ENCODE results near the gene BMPER. TPM values are rescaled to one million over a fixed set of nuclear protein-coding genes. Genes with fewer than 3 reads are reported as not detected.

The BMPER gene
- total RNA-seq, 2 donors from 2014 or later = 3.6 to 6.2 TPM

DNA sequence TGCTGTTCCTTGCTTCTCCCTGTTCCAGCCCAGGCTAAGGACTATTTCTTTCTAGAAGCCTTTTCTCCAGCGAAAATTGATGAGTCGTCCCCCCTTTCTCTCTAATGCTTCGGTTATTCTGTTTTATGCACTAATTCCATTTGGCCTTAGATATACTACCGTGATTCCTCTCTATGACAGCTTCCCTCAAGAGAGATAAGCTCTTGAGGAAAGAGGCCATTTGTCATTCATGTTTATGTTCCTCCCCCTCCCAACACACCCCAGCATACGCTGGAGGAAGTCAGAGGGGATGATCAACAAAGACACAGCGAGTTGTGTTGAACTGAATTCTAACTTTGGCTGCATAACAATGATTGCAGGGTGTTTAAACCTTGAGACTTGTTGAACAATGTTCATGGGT lies 198.8 kb downstream of the BMPER start:
- ATAC-seq = no peak
- intact Hi-C loops (cut with DNase I) = no loop called here

DNA sequence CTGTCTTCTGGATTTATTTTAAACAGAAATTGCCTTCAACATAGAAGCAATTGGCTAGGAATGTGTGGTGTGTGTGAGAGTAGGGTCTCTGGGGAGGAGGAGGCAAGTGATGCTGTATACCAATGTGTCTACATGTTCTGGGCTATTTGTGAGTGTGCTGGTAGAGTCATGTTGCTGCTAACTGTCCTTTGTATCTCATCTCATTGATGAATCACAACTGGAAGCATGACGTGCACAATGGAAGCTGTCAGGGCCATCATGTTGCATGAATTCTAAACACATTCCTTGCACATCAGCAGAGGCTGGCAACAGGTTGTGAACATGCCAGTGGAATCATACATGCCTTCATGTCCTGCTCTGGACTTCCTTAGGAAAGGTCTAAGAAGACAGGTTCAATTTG lies 199.7 kb downstream of the BMPER start:
- ATAC-seq (no peak), DNase-seq (no peak)
- intact Hi-C loops (cut with DNase I) = no loop called here

More for the DNA sequence above, 198.8 kb downstream of the BMPER start:
- no peak for DNase-seq

DNA sequence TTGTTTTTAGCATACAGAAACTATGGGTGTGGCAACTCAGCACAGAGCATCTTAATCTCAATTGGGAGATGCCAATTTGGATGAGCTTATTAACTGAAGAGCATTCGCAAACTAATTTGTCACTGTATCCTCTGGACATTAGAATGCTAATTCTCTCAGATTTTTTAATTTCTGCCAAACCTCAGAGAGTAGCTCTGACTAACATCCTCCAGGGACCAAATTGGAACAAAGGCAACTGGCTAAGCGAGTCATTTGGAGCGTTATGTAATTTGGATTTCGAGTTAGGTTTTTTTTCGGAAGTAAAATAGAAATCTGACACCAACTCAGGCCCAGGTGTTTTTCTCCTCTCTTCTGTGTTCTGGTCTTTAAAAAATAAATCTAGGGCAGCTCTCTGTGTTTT lies 201.9 kb downstream of the BMPER start:
- DNase-seq = no peak
- intact Hi-C loops (cut with DNase I) = no loop called here
- ATAC-seq = peak; percentile 75 to 79

DNA sequence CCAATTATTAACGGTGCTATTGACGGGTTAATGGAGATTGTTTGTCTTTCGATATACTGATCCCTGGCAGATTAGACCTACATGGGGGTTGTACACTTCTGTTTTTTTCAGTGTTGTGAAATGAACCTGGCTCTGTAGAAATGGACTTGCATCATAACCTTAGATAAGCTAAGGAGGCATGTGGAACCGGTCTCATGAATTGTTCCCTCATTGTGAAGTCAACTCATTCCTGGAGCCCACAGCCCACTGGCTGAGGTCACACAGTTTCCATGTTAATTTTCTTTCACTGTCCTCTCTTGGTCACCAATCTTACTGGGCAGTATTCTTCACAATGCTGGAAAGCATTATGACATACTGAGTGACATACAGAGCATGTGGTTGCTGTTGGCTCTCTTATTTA lies 202.8 kb downstream of the BMPER start:
- DNase-seq (peak; percentile 22), ATAC-seq (peak; percentile 74 to 75)
- intact Hi-C loops (cut with DNase I) = no loop called here

DNA sequence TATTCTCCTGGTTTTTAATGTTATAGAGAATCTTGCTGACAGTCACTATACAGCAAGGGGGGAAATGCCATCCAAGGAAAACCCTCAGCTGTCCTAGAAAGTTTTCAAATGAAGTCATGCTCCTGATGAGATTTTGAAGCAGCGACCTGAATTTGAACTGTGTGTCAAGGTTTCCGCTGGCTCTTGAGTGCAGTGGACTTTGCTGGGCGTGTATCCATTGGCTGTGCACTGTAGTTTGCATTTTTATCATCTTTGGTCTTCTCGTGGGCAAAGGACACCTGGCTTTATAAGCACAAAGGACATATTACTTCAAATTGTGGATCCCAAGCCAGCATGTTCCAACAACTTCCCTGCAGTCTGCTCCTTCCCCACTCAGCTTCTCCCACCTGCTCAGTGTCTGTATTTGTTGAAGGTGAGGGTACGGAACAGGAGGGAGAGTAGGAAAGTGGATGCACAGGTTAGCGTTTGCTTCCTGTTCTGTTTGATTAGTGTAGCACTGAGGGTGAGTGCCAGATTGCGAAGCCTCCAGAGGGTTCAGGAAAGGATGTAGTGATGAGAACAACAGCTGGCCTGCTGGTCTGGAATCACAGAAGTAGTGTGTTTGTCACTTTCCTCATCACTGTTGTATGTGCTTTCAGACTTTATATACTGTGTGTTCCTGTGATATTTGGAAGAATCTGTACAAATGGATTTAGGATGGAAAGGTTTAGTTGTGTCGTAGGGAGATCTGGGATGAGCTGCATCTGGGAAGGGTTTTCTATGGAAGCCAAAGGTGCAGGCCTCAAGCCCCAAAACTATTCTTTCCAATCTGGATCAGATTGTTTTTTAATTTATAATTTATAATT lies 204.8 kb downstream of the BMPER start:
- no peak for ATAC-seq
- no peak for DNase-seq

DNA sequence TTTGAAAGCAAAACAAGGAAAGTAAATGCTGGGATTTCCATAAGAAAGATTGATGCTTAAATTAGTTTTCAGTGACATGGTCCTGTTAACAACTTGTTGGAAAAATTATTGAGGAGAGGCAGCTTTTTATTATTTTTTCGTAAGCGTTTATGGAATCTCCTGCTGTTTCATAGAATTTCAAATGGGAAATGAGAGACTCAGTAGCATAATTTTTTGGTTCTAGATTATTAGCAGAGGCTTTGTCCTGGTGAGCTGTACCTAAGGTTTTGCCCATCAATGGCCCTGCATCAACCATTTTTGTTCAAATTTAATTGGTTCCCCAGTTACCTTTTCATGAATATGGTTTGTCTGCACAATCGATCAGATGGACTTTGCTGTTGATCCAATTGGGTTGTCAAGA lies 205.7 kb downstream of the BMPER start:
- no peak for ATAC-seq
- no peak for DNase-seq
- intact Hi-C loops (cut with DNase I) = no loop called here

More for the DNA sequence above, 204.8 kb downstream of the BMPER start:
- intact Hi-C loops (cut with DNase I) = no loop called here

DNA sequence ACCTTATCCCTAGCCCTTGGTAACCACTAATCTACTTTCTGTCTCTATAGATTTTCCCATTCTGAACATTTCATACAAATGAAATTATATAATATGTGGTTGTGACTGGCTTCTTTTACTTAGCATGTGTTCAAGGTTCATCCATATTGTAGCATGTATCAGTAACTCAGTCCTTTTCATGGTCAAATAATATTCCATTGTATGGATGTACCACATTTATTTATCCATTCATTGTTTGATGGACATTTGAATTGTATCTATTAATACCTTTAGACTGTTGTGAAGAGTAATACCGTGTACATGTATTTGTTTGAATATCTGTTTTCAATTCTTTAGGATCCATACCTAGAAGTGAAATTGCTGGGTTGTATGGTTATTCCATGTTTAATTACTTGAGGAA lies 210.2 kb downstream of the BMPER start:
- DNase-seq (no peak), ATAC-seq (no peak)
- intact Hi-C loops (cut with DNase I) = no loop called here

DNA sequence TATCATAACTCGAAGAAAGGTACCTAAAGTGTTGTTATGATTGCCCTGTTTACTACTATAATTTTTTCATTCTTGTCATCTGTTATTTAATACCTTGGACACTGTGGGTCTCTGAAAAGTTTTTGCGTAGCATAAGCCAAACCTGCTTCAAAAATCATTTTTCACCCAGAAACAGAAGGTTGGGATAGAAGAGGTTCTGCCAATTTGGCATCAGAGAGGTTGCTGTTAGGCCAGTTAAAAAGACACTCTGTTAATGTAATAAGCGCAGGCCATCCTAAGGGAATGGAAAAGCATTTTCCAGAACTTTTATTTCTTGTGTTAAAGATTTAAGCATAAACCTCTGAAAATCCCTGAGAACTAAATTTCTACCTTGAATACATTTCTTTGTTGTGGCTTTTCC lies 212.2 kb downstream of the BMPER start:
- DNase-seq (no peak), ATAC-seq (no peak)
- intact Hi-C loops (cut with DNase I) = no loop called here

DNA sequence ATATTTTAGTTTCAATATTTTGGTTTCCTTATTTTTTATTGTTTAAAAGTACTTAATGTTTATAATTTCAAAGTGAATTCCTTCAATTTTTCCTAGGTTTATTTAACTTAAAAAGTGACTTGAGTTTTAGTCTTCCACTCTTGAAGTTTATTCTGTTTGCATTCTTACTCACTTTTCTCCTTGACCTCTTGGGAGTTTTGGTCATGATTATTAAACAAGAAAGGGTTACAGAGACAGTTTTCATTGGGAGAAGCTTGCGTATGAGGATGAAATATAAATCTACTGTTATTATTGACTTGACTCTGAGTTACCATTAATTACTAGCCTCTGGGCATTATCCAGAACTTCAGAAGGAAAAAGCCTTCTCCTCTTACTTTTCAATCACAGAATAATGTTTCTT lies 216.0 kb downstream of the BMPER start:
- intact Hi-C loops (cut with DNase I) = no loop called here
- DNase-seq = no peak
- ATAC-seq = no peak

DNA sequence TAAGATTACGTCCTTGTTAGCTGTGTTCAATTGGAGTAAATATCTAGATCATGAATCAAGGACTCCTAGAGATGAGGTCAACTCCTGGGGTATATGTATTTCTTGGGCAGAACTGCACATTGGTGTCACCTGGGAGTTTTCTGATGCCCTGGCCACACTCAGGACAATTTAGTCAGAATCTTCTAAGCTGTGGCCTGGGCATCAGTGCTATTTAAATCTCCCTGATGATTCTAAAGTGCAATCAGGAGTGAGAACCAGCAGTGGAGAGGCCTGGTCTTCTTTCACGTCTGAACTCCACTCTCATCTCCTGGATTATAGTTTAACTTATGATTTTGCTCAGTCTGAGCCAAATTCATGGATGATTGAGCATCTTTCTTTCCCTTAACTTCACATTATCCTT lies 218.0 kb downstream of the BMPER start:
- DNase-seq (no peak), ATAC-seq (no peak)
- intact Hi-C loops (cut with DNase I) = no loop called here

DNA sequence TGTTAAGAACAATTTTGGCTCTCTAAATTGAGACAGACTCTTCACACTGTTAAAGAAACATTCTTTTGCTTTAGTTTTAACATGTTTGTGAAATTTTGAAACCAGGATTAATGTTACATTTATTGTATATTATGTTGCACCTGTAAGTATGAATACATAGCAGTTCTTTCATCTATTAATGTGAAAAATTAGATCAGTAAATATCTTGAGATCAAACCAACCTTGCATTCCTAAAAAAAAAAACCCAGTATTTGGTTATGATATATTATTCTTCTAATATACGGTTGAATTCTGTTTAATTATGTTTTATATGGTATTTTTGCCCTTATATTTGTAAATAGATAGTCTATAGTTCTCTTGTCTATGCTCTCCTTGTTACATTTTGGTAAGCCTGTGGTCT lies 219.4 kb downstream of the BMPER start:
- DNase-seq = no peak

DNA sequence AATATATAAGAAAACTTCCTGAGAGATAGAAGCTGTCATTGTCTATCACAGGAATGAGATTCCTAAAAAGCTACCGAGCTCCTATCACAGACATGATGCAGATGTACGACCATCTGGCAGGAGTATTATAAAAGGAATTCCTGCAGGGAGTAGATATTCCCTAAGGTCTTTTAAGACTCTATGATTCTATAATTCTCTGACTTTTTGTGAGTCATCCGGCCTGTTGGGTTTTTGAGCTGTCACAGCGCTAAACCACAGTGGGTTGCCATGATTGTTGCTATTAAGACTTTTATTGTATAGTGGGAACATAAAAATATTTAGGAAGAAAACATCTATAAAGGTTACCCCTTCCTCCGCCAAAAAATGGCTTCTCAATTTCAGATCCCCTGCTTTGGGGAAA lies 223.4 kb downstream of the BMPER start:
- ATAC-seq = no peak
- DNase-seq = no peak
- intact Hi-C loops (cut with DNase I) = no loop called here

More for the DNA sequence above, 219.4 kb downstream of the BMPER start:
- ATAC-seq = no peak
- intact Hi-C loops (cut with DNase I) = no loop called here

DNA sequence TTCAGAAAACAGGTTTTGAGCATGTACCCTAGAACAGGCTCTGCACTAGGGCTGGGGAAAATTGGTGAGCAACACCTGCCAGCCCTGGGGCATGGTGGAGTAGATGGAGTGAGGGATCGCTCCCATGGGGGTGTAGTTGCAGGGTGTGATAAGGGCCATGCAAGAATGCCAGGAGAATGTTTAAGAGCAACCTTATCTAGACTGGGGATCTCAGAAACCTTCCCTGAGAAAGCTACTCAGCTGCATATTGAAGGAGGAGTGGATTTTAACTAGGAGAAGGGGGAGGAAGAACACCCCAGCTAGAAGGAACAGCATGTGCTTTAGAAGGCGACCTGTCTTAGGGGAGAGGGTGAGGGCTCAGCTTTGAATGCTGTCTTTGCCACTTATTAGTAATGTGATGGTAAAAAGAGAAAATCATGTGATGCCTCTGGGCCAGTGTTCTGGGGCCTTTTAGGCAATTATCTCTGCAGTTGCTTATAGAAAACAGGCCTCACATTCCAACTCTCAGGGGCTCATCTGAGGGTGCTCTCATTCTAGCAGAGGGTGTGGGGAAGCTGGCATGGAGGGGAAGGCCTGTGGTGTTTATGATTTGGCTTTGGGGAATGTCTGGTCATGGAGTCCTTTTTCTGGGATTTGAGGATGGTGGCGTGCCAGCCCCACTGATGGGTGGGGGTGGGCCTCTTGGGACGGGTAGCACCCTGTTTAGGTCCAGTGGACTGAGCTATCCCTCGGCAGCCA lies 225.4 kb downstream of the BMPER start:
- ATAC-seq = no peak
- intact Hi-C loops (cut with DNase I) = loop anchor here in 1 of 2 donors (10.0 kb wide), 2 partner anchors 184 to 294 kb away; no protein-coding TSS in a partner anchor
- no peak for DNase-seq

DNA sequence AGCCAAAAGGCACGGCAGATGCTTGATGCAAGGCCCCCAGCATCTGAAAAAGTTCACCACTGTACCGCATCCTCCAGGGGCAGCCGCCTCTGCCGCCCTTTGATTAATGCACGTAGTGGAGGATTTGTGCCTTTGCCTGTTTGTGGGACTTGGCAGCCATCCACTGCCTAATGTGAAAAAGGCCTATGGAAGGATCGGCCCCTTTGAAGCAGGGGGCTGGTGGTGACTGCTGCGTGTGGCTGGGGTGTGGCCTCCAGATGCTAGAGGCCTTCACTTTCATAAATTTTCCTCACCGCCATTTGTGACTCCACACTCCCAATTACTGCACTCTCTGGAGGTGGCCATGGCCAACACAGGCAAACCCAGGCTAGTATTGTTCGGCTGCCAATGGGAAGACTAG lies 226.0 kb downstream of the BMPER start:
- intact Hi-C loops (cut with DNase I) = loop anchor here in 1 of 2 donors (10.0 kb wide), 2 partner anchors 183 to 293 kb away; no protein-coding TSS in a partner anchor
- DNase-seq = no peak
- no peak for ATAC-seq

DNA sequence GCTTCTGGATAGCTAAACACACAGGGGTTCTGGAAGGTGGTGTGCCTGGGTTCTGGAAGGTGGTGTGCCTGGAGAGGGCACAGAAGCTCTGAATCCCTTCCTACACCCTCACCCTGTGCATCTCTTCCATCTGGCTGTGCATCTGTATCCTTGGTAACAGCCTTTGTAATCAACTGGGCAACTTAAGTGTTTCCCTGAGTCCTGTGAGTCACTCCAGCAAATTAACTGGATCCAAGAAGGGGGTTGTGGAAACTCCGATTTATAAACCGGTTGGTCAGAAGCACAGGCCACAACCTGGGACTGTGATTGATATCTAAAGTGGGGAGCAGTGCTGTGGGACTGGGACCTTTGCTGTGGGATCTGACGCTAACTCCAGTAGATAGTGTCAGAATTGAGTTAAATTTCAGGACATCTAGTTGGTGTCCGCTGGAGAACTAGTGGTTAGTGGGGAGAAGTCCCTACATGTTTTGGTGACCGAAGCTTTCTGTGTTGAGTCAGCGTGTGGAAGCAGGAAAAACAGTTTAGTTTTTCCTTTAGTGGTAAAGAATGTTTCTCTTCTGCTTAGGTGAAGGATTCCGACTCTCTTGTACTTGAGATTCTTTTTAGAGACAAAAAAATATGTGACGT lies 228.1 kb downstream of the BMPER start:
- no peak for ATAC-seq
- intact Hi-C loops (cut with DNase I) = loop anchor here in 1 of 2 donors (10.0 kb wide), 2 partner anchors 181 to 291 kb away; no protein-coding TSS in a partner anchor
- DNase-seq = no peak

DNA sequence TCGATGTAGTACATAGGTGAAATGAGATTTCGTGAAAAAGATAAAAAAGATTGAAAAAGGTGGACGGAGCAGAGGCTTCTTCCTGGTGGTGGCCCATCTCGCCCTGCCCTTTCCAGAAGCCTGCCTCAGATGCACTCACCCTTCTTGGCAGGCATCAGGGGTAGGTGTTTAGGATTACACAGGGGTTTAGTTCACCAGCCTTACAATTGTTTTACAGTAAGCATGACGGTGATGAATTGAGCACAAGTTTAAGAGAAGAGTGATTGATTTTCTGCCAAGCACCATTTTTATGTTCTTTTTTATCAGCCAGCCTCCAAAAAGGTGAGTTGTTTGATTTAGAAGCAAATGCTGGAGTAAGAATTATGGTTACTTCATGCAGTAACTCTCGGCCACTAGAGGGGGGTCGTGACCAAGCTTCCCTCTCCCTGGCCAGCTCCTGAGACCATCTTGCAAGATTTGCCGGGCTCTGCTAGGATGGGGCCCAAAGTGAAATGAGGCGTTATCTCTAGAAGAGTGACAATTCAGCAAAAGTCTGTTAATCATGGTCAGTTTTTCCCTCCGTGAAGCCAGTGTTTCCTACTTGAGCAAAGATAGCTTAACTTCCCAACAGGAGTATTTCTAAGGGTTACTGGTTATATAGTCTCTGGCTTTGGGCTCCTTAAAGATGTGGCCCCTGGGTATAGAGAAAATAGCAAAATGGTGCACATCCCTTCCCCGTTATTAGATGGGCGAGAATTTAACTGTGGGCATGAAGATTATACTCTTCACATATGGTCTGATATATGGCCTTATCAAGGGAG lies 228.8 kb downstream of the BMPER start:
- ATAC-seq (peak; percentile 77 to 80), DNase-seq (peak; percentile 77)
- intact Hi-C loops (cut with DNase I) = loop anchor here in 1 of 2 donors (10.0 kb wide), 2 partner anchors 181 to 291 kb away; no protein-coding TSS in a partner anchor

DNA sequence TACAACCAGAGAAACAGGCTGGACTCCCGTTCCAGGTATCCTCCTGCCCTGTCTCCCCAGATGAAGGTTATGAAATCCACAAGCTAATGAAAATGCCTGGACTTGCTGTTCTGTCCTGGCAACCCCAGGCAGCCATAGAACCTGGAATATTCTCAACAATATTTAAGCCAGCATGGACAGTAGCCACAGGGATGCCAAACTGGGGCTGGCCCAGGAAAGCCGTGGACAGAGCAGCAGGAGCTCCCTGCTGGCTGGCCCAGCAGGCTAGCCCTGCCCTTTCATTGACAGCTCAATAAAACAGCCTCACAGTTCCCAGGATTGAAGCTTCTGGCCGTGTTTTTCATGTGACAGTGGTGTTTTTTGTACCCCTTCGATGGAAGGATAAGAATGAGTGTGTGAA lies 230.6 kb downstream of the BMPER start:
- ATAC-seq (no peak), DNase-seq (no peak)
- intact Hi-C loops (cut with DNase I) = loop anchor here in 1 of 2 donors (10.0 kb wide), 2 partner anchors 179 to 289 kb away; no protein-coding TSS in a partner anchor

DNA sequence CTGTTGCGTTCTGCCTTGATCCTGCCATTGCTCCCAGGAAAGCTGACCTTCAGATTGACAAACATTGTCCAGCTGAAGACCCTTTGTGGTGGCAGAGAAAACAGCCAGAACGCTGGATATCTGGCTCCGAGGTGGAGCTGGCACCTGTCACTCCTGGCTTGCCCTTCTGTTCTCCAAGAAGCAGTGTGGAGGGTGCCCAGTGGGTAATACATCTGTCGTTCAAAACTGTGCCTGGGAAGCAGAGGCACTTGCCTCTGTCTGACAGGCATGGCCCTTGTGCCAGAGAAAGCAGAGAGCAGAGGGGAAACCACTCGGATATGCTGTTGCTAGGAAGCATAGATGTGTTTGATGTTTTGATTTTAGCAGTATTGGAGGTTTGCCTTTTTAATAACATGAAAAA lies 231.4 kb downstream of the BMPER start:
- no peak for DNase-seq
- intact Hi-C loops (cut with DNase I) = loop anchor here in 1 of 2 donors (10.0 kb wide), 2 partner anchors 178 to 288 kb away; no protein-coding TSS in a partner anchor
- ATAC-seq = no peak

DNA sequence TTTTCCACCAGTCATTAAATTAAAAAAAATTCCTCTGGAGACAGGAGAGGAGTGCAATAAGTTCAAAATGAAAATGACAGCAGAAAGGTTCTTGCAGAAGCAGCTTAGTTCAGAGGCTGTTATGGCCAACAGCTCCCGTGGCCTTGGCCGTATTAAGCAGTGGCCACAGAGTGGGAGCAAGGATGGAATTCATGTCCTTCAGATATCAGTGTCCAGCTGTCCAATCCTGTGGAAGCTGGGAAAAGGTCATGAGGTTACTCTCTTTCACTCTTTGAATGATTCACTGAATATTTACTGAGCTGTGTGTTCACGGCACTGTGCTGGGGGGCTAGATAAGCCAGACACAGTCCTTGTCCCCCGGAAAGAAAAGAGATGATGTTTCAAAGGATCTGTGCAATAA lies 231.8 kb downstream of the BMPER start:
- DNase-seq = no peak
- ATAC-seq = no peak
- intact Hi-C loops (cut with DNase I) = loop anchor here in 1 of 2 donors (10.0 kb wide), 2 partner anchors 178 to 288 kb away; no protein-coding TSS in a partner anchor
